22Rv1 (cell line): ENCODE results near the gene POC1B.

Experiments
- H3K27ac ChIP-seq: fragments of 450-650 bp; 2 replicates; pipeline ENCODE4 v1.5.1; 2017
- ZFX ChIP-seq: fragments of 450-650 bp; IDR thresholded peaks from 2 replicates; pipeline ENCODE4 v1.6.1; 2017; ENCODE audit warnings: antibody characterized with exemption, borderline replicate concordance
- TF ChIP-seq, protein P1 (sequence below): fragments of 450-650 bp; IDR thresholded peaks from 2 replicates; pipeline ENCODE4 v1.5.1; 2017; ENCODE audit warnings: mild to moderate bottlenecking

Gene POC1B

DNA sequence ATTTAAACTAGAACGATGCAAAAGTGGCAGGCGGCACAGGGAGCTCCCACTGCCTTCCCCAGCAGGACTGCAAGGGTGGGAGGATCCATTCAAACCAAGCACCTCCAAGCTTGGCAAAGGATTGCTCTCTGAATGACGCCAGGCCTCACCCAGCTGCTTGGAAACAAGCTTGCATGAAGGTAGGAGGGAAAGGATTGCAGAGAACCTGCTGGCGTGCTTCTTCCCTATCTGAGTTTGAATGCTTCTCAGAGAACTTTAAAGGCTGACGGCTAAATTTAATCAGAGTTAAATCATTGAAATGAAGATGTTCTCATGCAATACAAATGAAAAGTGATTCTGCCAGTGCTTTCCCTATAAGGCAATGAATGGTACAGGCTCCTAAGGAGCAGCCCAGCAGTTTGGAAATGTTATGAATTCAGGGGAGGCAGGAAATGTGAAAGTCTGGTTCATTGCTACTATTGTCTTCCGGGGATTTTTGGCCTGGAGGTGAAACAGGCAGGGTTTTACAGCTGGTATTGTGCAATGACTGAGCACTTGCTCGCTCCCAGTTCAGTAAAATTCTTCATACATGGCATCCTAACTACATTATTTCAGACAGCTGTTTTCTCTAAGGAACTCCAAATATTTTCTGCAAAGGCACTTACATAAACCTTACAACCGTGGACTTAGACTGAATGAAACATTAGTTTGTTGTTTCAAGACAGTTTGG lies 141.6 kb downstream of the POC1B start:
- TF ChIP-seq, protein P1, sequence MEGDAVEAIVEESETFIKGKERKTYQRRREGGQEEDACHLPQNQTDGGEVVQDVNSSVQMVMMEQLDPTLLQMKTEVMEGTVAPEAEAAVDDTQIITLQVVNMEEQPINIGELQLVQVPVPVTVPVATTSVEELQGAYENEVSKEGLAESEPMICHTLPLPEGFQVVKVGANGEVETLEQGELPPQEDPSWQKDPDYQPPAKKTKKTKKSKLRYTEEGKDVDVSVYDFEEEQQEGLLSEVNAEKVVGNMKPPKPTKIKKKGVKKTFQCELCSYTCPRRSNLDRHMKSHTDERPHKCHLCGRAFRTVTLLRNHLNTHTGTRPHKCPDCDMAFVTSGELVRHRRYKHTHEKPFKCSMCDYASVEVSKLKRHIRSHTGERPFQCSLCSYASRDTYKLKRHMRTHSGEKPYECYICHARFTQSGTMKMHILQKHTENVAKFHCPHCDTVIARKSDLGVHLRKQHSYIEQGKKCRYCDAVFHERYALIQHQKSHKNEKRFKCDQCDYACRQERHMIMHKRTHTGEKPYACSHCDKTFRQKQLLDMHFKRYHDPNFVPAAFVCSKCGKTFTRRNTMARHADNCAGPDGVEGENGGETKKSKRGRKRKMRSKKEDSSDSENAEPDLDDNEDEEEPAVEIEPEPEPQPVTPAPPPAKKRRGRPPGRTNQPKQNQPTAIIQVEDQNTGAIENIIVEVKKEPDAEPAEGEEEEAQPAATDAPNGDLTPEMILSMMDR, result no peak
- no peak for TF ChIP-seq ZFX
- no peak overlapping the region for H3K27ac ChIP-seq

- no peak overlapping the region for H3K27ac ChIP-seq
- no peak for TF ChIP-seq ZFX
- TF ChIP-seq, protein P1, result no peak
These were observed 142.4 kb downstream of the POC1B start for GRCh38 chr12:89383235-89384049.

- no peak overlapping the region for H3K27ac ChIP-seq
These were observed 143.5 kb downstream of the POC1B start for GRCh38 chr12:89382328-89382727.

GRCh38 chr12:89379839-89380467 lies 145.9 kb downstream of the POC1B start:
- no peak overlapping the region for H3K27ac ChIP-seq
- TF ChIP-seq, protein P1, result no peak
- TF ChIP-seq ZFX, result no peak

More at GRCh38 chr12:89382328-89382727, 143.5 kb downstream of the POC1B start:
- TF ChIP-seq ZFX, result no peak
- TF ChIP-seq, protein P1, result no peak

DNA sequence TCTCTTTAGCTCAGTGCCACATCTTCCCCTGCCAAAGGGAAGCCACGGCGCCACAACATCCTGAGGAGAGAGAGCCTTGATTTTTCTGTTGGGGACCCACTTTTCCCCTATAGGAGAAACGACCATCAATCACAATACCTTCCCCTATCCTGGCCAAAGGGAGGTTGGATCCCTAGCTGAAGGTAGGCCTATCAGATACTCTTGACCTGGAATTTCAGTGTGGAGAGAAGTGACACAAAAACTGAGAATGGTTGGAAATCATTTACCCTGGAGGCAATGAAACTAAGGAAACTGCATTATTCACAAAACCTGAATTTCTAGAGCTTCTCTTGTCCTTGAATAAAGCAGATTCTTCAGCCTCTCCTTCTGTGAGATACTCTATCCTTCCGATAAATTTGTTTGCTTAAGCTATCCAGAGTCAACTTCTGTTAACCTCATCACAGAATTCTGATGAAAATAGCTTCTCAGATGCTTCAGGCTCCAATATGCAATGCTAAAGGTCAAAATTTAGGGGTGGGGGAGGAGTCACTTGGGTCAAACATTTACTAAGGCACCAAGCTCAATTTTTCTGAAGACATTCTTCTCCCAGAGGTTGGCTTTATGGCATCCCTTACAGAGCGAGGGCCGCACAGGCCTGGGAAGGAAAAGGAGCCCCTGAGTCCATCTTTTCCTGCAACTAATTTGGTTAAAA lies 146.6 kb downstream of the POC1B start:
- H3K27ac ChIP-seq, result no peak overlapping the region
- TF ChIP-seq ZFX, result no peak
- TF ChIP-seq, protein P1, result no peak

- H3K27ac ChIP-seq, result no peak overlapping the region
- no peak for TF ChIP-seq ZFX
- TF ChIP-seq, protein P1, result no peak
These were observed 149.0 kb downstream of the POC1B start for GRCh38 chr12:89376844-89377243.
